GM12878 (cell line): ENCODE data around the gene WDR64. TPM values are rescaled to one million over a fixed set of nuclear protein-coding genes. Genes with fewer than 3 reads are reported as not detected.

Experiments
- ATAC-seq: fragments of 200-7000 bp; cut with Tn5 transposase; 3 replicates; pipeline ENCODE4 v1.9.1; 2020; ENCODE audit warnings: mild to moderate bottlenecking, moderate library complexity
- BruUV-seq: library from RNA; stranded (reverse); fragments of 400-500 nt; replicated peaks from 2 replicates; lab custom pipeline; 2021; lab: Mats Ljungman, UMichigan
- CTCF ChIA-PET: fragments of 300-600 bp; sonication (Branson Sonifier 250); formaldehyde crosslinking; extraction: SDS; loops from one replicate; lab custom pipeline; 2021; ENCODE audit warnings: inconsistent platforms; lab: Yijun Ruan, JAX
- POLR2A ChIA-PET: fragments of 350-600 bp; formaldehyde crosslinking; extraction: SDS; loops from one replicate; lab custom pipeline; 2021; ENCODE audit warnings: inconsistent platforms; lab: Charles Lee
- RAD21 ChIA-PET: fragments of 300-600 bp; sonication (Branson Sonifier 250); formaldehyde crosslinking; loops from one replicate; lab custom pipeline; 2023; ENCODE audit warnings: antibody characterized with exemption; ENCODE audit not compliant: unreplicated experiment; lab: Charles Lee
- SMC1A ChIA-PET: fragments of 300-600 bp; sonication (Branson Sonifier 250); formaldehyde crosslinking; loops from one replicate; lab custom pipeline; 2023; ENCODE audit not compliant: unreplicated experiment, uncharacterized antibody; lab: Charles Lee
- DNase-seq: peaks from one replicate; pipeline ENCODE4 v3.0.0-alpha.2; 2011; ENCODE audit warnings: low read depth, low spot score
- FAIRE-seq: peaks from 3 replicates; lab custom pipeline; 2011; peaks lifted over from hg19 to GRCh38; lab: Jason Lieb, UNC
- H2AFZ ChIP-seq: 2 replicates; pipeline ENCODE4 v1.6.0; 2011; ENCODE audit warnings: low read depth, low read length, control low read depth; ENCODE audit not compliant: control insufficient read depth
- H3K27ac ChIP-seq: 2 replicates; pipeline ENCODE4 v1.5.1; 2011; ENCODE audit warnings: control low read depth; ENCODE audit not compliant: control insufficient read depth, insufficient read depth
- H3K27me3 ChIP-seq, 2 experiments: replicated peaks in 1 of 2; 2 replicates each; pipeline versions ENCODE4 v1.6.0 to v1.6.1; 2011; ENCODE audit warnings: low read length in 1 of 2; ENCODE audit not compliant: control insufficient read depth in 2 of 2, insufficient read depth in 2 of 2
- H3K36me3 ChIP-seq, 2 experiments: 2 replicates each; pipeline ENCODE4 v1.5.1; 2011; ENCODE audit warnings: low read length in 1 of 2; ENCODE audit not compliant: control insufficient read depth in 2 of 2, insufficient read depth in 2 of 2
- H3K4me1 ChIP-seq: 2 replicates; pipeline ENCODE4 v1.6.1; 2011; ENCODE audit warnings: mild to moderate bottlenecking, low read length, moderate library complexity, mixed read lengths; ENCODE audit not compliant: control insufficient read depth, insufficient read depth
- H3K4me2 ChIP-seq: 2 replicates; pipeline ENCODE4 v1.6.0; 2011; ENCODE audit warnings: control low read depth; ENCODE audit not compliant: control insufficient read depth, insufficient read depth
- H3K4me3 ChIP-seq: fragments of 200-600 bp; sonication (generic); 2 replicates; pipeline ENCODE4 v1.5.1; 2016
- H3K79me2 ChIP-seq: 2 replicates; pipeline ENCODE4 v1.6.0; 2011; ENCODE audit warnings: low read length; ENCODE audit not compliant: control insufficient read depth, insufficient read depth
- H3K9ac ChIP-seq: 2 replicates; pipeline ENCODE4 v1.8.0; 2011; ENCODE audit warnings: low read length, control low read depth, mixed read lengths; ENCODE audit not compliant: control insufficient read depth, insufficient read depth
- H3K9me3 ChIP-seq: replicated peaks from 3 replicates; pipeline ENCODE4 v1.5.1; 2011; ENCODE audit warnings: mild to moderate bottlenecking, low read length; ENCODE audit not compliant: control insufficient read depth, insufficient read depth
- H4K20me1 ChIP-seq: 2 replicates; pipeline ENCODE4 v1.6.0; 2011; ENCODE audit not compliant: control insufficient read depth, insufficient read depth
- BACH1 ChIP-seq: fragments of 450-650 bp; IDR thresholded peaks from 2 replicates; pipeline ENCODE4 v1.6.1; 2017; ENCODE audit warnings: mild to moderate bottlenecking, borderline replicate concordance
- BRCA1 ChIP-seq: IDR thresholded peaks from 2 replicates; pipeline ENCODE4 v1.6.1; 2011; ENCODE audit warnings: low read depth, low read length, improper control_type of control experiment
- CEBPB ChIP-seq, 2 experiments: fragments of 150-350 bp in 1 of 2; IDR thresholded peaks; 2 replicates each; pipeline ENCODE4 v1.6.1; 2012 to 2014; ENCODE audit warnings: low read depth in 2 of 2, low read length in 2 of 2, borderline replicate concordance in 1 of 2, inconsistent platforms in 1 of 2
- HDGF ChIP-seq: fragments of 450-650 bp; IDR thresholded peaks from 2 replicates; pipeline ENCODE4 v1.6.1; 2016; ENCODE audit warnings: antibody characterized with exemption
- IKZF2 ChIP-seq, 2 experiments: fragments of 450-650 bp; IDR thresholded peaks; 2 replicates each; pipeline ENCODE4 v1.6.1; 2017; ENCODE audit warnings: mild to moderate bottlenecking in 2 of 2, moderate library complexity in 2 of 2
- JUNB ChIP-seq: IDR thresholded peaks from 2 replicates; pipeline ENCODE4 v1.6.1; 2016; ENCODE audit warnings: antibody characterized with exemption, mild to moderate bottlenecking
- MXI1 ChIP-seq: fragments of 150-350 bp; IDR thresholded peaks from 2 replicates; pipeline ENCODE4 v1.6.1; 2011; ENCODE audit warnings: low read depth, mild to moderate bottlenecking, inconsistent platforms, low read length, improper control_type of control experiment
- PAX8 ChIP-seq: fragments of 450-650 bp; IDR thresholded peaks from 2 replicates; pipeline ENCODE4 v1.6.1; 2017; ENCODE audit warnings: mild to moderate bottlenecking, moderate library complexity
- RUNX3 ChIP-seq: IDR thresholded peaks from 2 replicates; pipeline ENCODE4 v1.6.1; 2012; ENCODE audit warnings: low read length, inconsistent platforms
- SIX5 ChIP-seq: IDR thresholded peaks from 2 replicates; pipeline ENCODE4 v1.6.1; 2011; ENCODE audit warnings: mild to moderate bottlenecking, low read depth, low read length, moderate library complexity; ENCODE audit not compliant: severe bottlenecking
- SMC3 ChIP-seq: IDR thresholded peaks from 2 replicates; pipeline ENCODE4 v1.6.1; 2011; ENCODE audit warnings: low read length, improper control_type of control experiment, borderline replicate concordance
- TBL1XR1 ChIP-seq: IDR thresholded peaks from 2 replicates; pipeline ENCODE4 v1.6.1; 2012; ENCODE audit warnings: low read depth, low read length, improper control_type of control experiment
- TCF12 ChIP-seq: IDR thresholded peaks from 2 replicates; pipeline ENCODE4 v1.6.1; 2011; ENCODE audit warnings: low read depth, mild to moderate bottlenecking, low read length
- ZBTB11 ChIP-seq: fragments of 450-650 bp; formaldehyde crosslinking; IDR thresholded peaks from 2 replicates; pipeline ENCODE4 v1.5.0; 2022; ENCODE audit warnings: mild to moderate bottlenecking, missing genetic modification characterization
- WGBS: methylation state at CpG from one replicate; pipeline ENCODE4 v1.1.6; 2016; ENCODE audit warnings: low lambda C conversion rate; ENCODE audit not compliant: insufficient replicate concordance, insufficient coverage; ENCODE audit errors: missing lambda C conversion rate; 5-methylcytosine and 5-hydroxymethylcytosine counted together
- in situ Hi-C: fragments of 300-500 bp; cut with MboI; formaldehyde crosslinking; loops from 9 replicates; pipeline ENCODE4 v1.14.3; 2018; ENCODE audit warnings: mixed read lengths
- intact Hi-C: fragments of 100-400 bp; cut with micrococcal nuclease; formaldehyde crosslinking; loops from one replicate; pipeline ENCODE4 v1.14.2; 2022; ENCODE audit not compliant: unreplicated experiment
- polyA plus RNA-seq, 11 experiments: library from polyadenylated mRNA; depleted of rRNA in 4 of 11; unstranded in 6 of 11; stranded (reverse) in 5 of 11; fragments of >200 nt; fragmentation: Nextera tagmentation in 4 of 11; fragmentation: Illumina TruSeq in 1 of 11; extraction: Ambion mirVana in 4 of 11; extraction: Trizol in 1 of 11; gene quantifications; 1 replicate in 1 of 11; 2 replicates in 10 of 11; pipeline versions ENCODE4 v1.2.1 to v1.2.3, GENCODE V29; 2011 to 2016; ENCODE audit warnings: inconsistent platforms in 2 of 11, missing spikeins in 2 of 11, low read depth in 1 of 11
- total RNA-seq, 4 experiments: library from RNA; depleted of rRNA in 3 of 4; stranded (reverse); fragments of >200 nt in 3 of 4; fragmentation: Illumina TruSeq in 1 of 4; extraction: Trizol in 1 of 4; gene quantifications; 2 replicates each; pipeline versions ENCODE4 v1.2.1 to v1.2.3, GENCODE V29; 2013 to 2021
- TF ChIP-seq, protein P1 (sequence below): fragments of 450-650 bp; IDR thresholded peaks from 2 replicates; pipeline ENCODE4 v1.6.1; 2018; ENCODE audit warnings: mild to moderate bottlenecking, low read depth, moderate library complexity; ENCODE audit not compliant: partially characterized antibody
- TF ChIP-seq, protein P2 (sequence below): fragments of 450-650 bp; IDR thresholded peaks from 2 replicates; pipeline ENCODE4 v1.6.1; 2017; ENCODE audit warnings: antibody characterized with exemption, mild to moderate bottlenecking, moderate library complexity

WDR64 gene
- total and polyA plus RNA-seq, 10 of the 15 experiments (the other 5 are each of a cell fraction or from before 2014, with no cell fraction given) = 0.01 TPM; not detected in 9

DNA sequence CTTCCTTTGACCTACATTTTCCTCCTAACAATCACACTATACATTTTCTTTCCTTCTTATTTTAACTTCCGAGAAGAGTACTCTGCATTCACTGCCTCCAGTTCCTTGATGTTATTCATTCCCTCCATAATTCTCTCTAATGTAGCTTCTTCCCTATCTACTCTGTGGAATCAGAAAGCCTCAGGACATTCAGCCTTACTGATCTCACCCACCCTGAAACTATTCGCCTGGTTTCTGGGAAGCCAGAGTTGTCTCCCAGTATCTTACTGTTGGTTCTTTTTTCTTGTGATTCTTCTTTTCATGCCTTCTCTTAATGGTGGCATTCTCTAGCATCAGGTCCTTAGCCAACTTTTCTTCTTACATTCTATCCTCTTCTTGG, 45.5 kb downstream of the WDR64 start (continued):
- TF ChIP-seq, protein P1, sequence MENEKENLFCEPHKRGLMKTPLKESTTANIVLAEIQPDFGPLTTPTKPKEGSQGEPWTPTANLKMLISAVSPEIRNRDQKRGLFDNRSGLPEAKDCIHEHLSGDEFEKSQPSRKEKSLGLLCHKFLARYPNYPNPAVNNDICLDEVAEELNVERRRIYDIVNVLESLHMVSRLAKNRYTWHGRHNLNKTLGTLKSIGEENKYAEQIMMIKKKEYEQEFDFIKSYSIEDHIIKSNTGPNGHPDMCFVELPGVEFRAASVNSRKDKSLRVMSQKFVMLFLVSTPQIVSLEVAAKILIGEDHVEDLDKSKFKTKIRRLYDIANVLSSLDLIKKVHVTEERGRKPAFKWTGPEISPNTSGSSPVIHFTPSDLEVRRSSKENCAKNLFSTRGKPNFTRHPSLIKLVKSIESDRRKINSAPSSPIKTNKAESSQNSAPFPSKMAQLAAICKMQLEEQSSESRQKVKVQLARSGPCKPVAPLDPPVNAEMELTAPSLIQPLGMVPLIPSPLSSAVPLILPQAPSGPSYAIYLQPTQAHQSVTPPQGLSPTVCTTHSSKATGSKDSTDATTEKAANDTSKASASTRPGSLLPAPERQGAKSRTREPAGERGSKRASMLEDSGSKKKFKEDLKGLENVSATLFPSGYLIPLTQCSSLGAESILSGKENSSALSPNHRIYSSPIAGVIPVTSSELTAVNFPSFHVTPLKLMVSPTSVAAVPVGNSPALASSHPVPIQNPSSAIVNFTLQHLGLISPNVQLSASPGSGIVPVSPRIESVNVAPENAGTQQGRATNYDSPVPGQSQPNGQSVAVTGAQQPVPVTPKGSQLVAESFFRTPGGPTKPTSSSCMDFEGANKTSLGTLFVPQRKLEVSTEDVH = no peak
- TF ChIP-seq IKZF2 (IDR thresholded peaks at IDR 0.05) (no peak), MXI1 (no peak), SMC3 (no peak)
- TF ChIP-seq, all 136 proteins: peak for 0

DNA sequence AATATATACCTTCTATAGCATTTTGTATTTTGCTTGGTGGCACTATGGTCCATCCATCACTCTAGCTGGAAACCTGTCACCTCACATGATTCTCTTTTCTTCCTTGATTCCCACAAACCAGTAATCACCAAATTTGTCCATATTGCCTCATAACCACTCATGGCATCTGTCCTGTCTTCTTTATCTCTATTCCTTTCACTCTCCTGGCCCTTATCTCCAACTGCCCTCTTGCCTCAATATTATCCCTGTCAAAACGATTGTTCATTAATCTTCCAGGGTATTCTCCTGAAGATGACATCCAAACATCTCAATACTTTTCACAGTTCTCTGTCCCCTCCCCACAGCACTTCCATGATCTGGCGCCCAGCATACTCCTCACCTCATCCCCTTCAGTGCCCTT, 46.1 kb downstream of the WDR64 start:
- no peak overlapping the region for H3K9ac ChIP-seq
- H3K79me2 ChIP-seq = no peaks in the 10 kb centered on the region
- H3K27ac ChIP-seq = no peak overlapping the region
- 2% methylated on average over 2 of the region's 2 CpGs for WGBS
- H2AFZ ChIP-seq = no peak overlapping the region
- no TSS peak for BruUV-seq
- ATAC-seq (no peak), FAIRE-seq (no peak), DNase-seq (no peak)
- no peaks in the 10 kb centered on the region for H3K4me1 ChIP-seq
- no peak overlapping the region for H3K4me2 ChIP-seq
- in situ Hi-C loops = no loop called here
- H3K9me3 ChIP-seq = no peaks in the 10 kb centered on the region
- ChIA-PET CTCF (no interaction called here), SMC1A (no interaction called here), RAD21 (no interaction called here), POLR2A (no interaction called here)
- no peaks in the 10 kb centered on the region for H3K36me3 ChIP-seq
- no peaks in the 10 kb centered on the region for H3K27me3 ChIP-seq
- no peaks in the 10 kb centered on the region for H4K20me1 ChIP-seq
- no peak overlapping the region for H3K4me3 ChIP-seq
- intact Hi-C loops = no loop called here
- TF ChIP-seq JUNB (no peak), PAX8 (no peak), RUNX3 (no peak), HDGF (no peak), TCF12 (no peak), SIX5 (no peak), BRCA1 (no peak), BACH1 (no peak), TBL1XR1 (no peak), CEBPB (IDR thresholded peaks at IDR 0.05; ENCODE audit: borderline replicate concordance in 1 of 2, low read depth in 2 of 2, low read length in 2 of 2) (no peak), ZBTB11 (CRISPR knock-in tag) (no peak)
- TF ChIP-seq, protein P2, sequence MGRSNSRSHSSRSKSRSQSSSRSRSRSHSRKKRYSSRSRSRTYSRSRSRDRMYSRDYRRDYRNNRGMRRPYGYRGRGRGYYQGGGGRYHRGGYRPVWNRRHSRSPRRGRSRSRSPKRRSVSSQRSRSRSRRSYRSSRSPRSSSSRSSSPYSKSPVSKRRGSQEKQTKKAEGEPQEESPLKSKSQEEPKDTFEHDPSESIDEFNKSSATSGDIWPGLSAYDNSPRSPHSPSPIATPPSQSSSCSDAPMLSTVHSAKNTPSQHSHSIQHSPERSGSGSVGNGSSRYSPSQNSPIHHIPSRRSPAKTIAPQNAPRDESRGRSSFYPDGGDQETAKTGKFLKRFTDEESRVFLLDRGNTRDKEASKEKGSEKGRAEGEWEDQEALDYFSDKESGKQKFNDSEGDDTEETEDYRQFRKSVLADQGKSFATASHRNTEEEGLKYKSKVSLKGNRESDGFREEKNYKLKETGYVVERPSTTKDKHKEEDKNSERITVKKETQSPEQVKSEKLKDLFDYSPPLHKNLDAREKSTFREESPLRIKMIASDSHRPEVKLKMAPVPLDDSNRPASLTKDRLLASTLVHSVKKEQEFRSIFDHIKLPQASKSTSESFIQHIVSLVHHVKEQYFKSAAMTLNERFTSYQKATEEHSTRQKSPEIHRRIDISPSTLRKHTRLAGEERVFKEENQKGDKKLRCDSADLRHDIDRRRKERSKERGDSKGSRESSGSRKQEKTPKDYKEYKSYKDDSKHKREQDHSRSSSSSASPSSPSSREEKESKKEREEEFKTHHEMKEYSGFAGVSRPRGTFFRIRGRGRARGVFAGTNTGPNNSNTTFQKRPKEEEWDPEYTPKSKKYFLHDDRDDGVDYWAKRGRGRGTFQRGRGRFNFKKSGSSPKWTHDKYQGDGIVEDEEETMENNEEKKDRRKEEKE = no peak
